ENCODE measurements around the gene MDM4. TPM values are rescaled to one million over a fixed set of nuclear protein-coding genes. Genes with fewer than 3 reads are reported as not detected.

MDM4 gene
- total RNA-seq, 4 donors from 2014 or later, result 64.3 to 140 (median 109) TPM

GRCh38 chr1:204523605-204524215 lies 7.5 kb downstream of the MDM4 start:
- in situ Hi-C loops (cut with MboI; ENCODE audit: low pct_ligation_motif_present in 1 of 4, low pct_unique_long_range_greater_than_20kb in 1 of 4, low sequenced_read_pairs in 3 of 4), result no loop called here
- TF ChIP-seq POLR2A (IDR thresholded peaks at IDR 0.05) (no peak), CTCF (IDR thresholded peaks at IDR 0.05) (no peak), EP300 (IDR thresholded peaks at IDR 0.05; ENCODE audit: low read depth) (no peak), POLR2AphosphoS5 (IDR thresholded peaks at IDR 0.05) (no peak)

GRCh38 chr1:204524986-204525385 lies 8.8 kb downstream of the MDM4 start:
- DNase-seq, result no peak
- TF ChIP-seq POLR2AphosphoS5 (IDR thresholded peaks at IDR 0.05) (no peak), POLR2A (IDR thresholded peaks at IDR 0.05) (no peak), EP300 (IDR thresholded peaks at IDR 0.05; ENCODE audit: low read depth) (no peak), CTCF (IDR thresholded peaks at IDR 0.05) (no peak)
- Histone ChIP-seq H3K27ac (no peak overlapping the region), H3K27me3 (no peaks in the 10 kb centered on the region), H3K4me3 (no peak overlapping the region), H3K36me3 (peaks cover 0 to 41% (median 14%) of the 10 kb centered on the region in 4 donors), H3K4me1 (peaks cover 0 to 22% (median 8%) of the 10 kb centered on the region in 4 donors), H3K9me3 (no peaks in the 10 kb centered on the region)
- intact Hi-C loops (cut with DNase I; ENCODE audit: low total_unique reads) (no loop called here), in situ Hi-C loops (cut with MboI; ENCODE audit: low pct_ligation_motif_present in 1 of 4, low pct_unique_long_range_greater_than_20kb in 1 of 4, low sequenced_read_pairs in 3 of 4) (no loop called here)
- WGBS, 2 donors (ENCODE audit: low coverage in 1 of 2), result 82 to 84% methylated on average over 3 of the region's 3 CpGs

More at GRCh38 chr1:204523605-204524215, 7.5 kb downstream of the MDM4 start:
- WGBS, 2 donors (ENCODE audit: low coverage in 1 of 2), result 86 to 92% methylated on average over 5 to 9 of the region's 9 CpGs
- peaks cover 0 to 25% (median 9%) of the 10 kb centered on the region in 4 donors for H3K4me1 ChIP-seq
- H3K27me3 ChIP-seq, result no peaks in the 10 kb centered on the region
- intact Hi-C loops (cut with DNase I; ENCODE audit: low total_unique reads), result no loop called here
- no peaks in the 10 kb centered on the region for H3K9me3 ChIP-seq
- no peak overlapping the region for H3K27ac ChIP-seq
- no peak for DNase-seq
- peaks cover 0 to 29% (median 14%) of the 10 kb centered on the region in 4 donors for H3K36me3 ChIP-seq
- H3K4me3 ChIP-seq, result no peak overlapping the region

- Histone ChIP-seq H3K9me3 (no peaks in the 10 kb centered on the region), H3K27ac (no peak overlapping the region), H3K4me1 (no peaks in the 10 kb centered on the region), H3K36me3 (peaks cover 0 to 57% (median 25%) of the 10 kb centered on the region in 4 donors), H3K4me3 (no peak overlapping the region), H3K27me3 (no peaks in the 10 kb centered on the region)
- 92% methylated on average over 5 of the region's 5 CpGs; no CpG with 5 or more reads in 1 of the 2 donors for WGBS, 2 donors (ENCODE audit: low coverage in 1 of 2)
- in situ Hi-C loops (cut with MboI; ENCODE audit: low pct_ligation_motif_present in 1 of 4, low pct_unique_long_range_greater_than_20kb in 1 of 4, low sequenced_read_pairs in 3 of 4) (no loop called here), intact Hi-C loops (cut with DNase I; ENCODE audit: low total_unique reads) (no loop called here)
- no peak for TF ChIP-seq EP300 (IDR thresholded peaks at IDR 0.05; ENCODE audit: low read depth)
- no peak for TF ChIP-seq CTCF (IDR thresholded peaks at IDR 0.05)
- TF ChIP-seq POLR2AphosphoS5 (IDR thresholded peaks at IDR 0.05), result no peak
- no peak for TF ChIP-seq POLR2A (IDR thresholded peaks at IDR 0.05)
- DNase-seq, result no peak
Observed at GRCh38 chr1:204528241-204528640, 12.0 kb downstream of the MDM4 start.

- TF ChIP-seq POLR2AphosphoS5 (IDR thresholded peaks at IDR 0.05) (no peak), CTCF (IDR thresholded peaks at IDR 0.05) (no peak), EP300 (IDR thresholded peaks at IDR 0.05; ENCODE audit: low read depth) (no peak)
- in situ Hi-C loops (cut with MboI; ENCODE audit: low pct_ligation_motif_present in 1 of 4, low pct_unique_long_range_greater_than_20kb in 1 of 4, low sequenced_read_pairs in 3 of 4), result no loop called here
Observed at GRCh38 chr1:204528677-204529076, 12.5 kb downstream of the MDM4 start.

More at GRCh38 chr1:204528677-204529076, 12.5 kb downstream of the MDM4 start:
- Histone ChIP-seq H3K4me1 (no peaks in the 10 kb centered on the region), H3K9me3 (no peaks in the 10 kb centered on the region), H3K27me3 (no peaks in the 10 kb centered on the region), H3K4me3 (no peak overlapping the region), H3K36me3 (peaks cover 0 to 59% (median 25%) of the 10 kb centered on the region in 4 donors), H3K27ac (no peak overlapping the region)
- 83 to 87% methylated on average over 5 to 8 of the region's 8 CpGs for whole genome bisulfite sequencing, 2 donors (ENCODE audit: low coverage in 1 of 2)
- intact Hi-C loops (cut with DNase I; ENCODE audit: low total_unique reads), result no loop called here
- no peak for DNase-seq

Measured in transverse colon (tissue), 4 donors.